GM21737 (cell line): ENCODE measurements around the gene USP31.
"Not testable (repeated sequence)": the region's sequence is repeated elsewhere in the genome, so short reads cannot be mapped to it uniquely, and the experiment has no call there.

Experiments used
- ATAC-seq: cut with Tn5 transposase; IDR thresholded peaks from one replicate; pipeline ENCODE4 v1.9.1; 2021; ENCODE audit warnings: mild to moderate bottlenecking, moderate library complexity; ENCODE audit not compliant: unreplicated experiment

USP31 gene

GRCh38 chr16:23101012-23101550 lies 48.2 kb downstream of the USP31 start:
- no peak for ATAC-seq

- not testable (repeated sequence) for ATAC-seq
Observed at GRCh38 chr16:23096450-23096849, 52.8 kb downstream of the USP31 start.

- not testable (repeated sequence) for ATAC-seq
Observed at GRCh38 chr16:23094136-23094535, 55.1 kb downstream of the USP31 start.

GRCh38 chr16:23092801-23093117 lies 56.5 kb downstream of the USP31 start:
- ATAC-seq = no peak

- no peak for ATAC-seq
Observed at GRCh38 chr16:23092072-23092800, 57.0 kb downstream of the USP31 start.

- ATAC-seq = no peak
Observed at GRCh38 chr16:23089111-23089510, 60.1 kb downstream of the USP31 start.

- no peak for ATAC-seq
Observed at GRCh38 chr16:23088018-23088417, 61.2 kb downstream of the USP31 start.

GRCh38 chr16:23085949-23086348 lies 63.3 kb downstream of the USP31 start:
- ATAC-seq = no peak

GRCh38 chr16:23082161-23082788 lies 67.0 kb downstream of the USP31 start:
- ATAC-seq = no peak

- no peak for ATAC-seq
Observed at GRCh38 chr16:23081675-23082119, 67.6 kb downstream of the USP31 start.

- no peak for ATAC-seq
Observed at GRCh38 chr16:23080747-23081146, 68.5 kb downstream of the USP31 start.

GRCh38 chr16:23080329-23080728 lies 68.9 kb downstream of the USP31 start:
- no peak for ATAC-seq

GRCh38 chr16:23079675-23080301 lies 69.5 kb downstream of the USP31 start:
- no peak for ATAC-seq

- ATAC-seq = no peak
Observed at GRCh38 chr16:23074423-23074822, 74.8 kb downstream of the USP31 start.

- no peak for ATAC-seq
Observed at GRCh38 chr16:23072769-23073549, 76.3 kb downstream of the USP31 start.

GRCh38 chr16:23072084-23072599 lies 77.1 kb downstream of the USP31 start:
- no peak for ATAC-seq

- ATAC-seq = no peak
Observed at GRCh38 chr16:23071196-23072083, 77.8 kb downstream of the USP31 start.

- no peak for ATAC-seq
Observed at GRCh38 chr16:23069844-23070243, 79.4 kb downstream of the USP31 start.

GRCh38 chr16:23068079-23068736 lies 81.0 kb downstream of the USP31 start:
- no peak for ATAC-seq
